ENCODE measurements around the gene MZB1. TPM values are rescaled to one million over a fixed set of nuclear protein-coding genes. Genes with fewer than 3 reads are reported as not detected.
A peak's percentile ranks its signal among the peaks of the same experiment; 100 is the strongest.

The MZB1 gene
- total RNA-seq, 1 donor from 2014 or later, result 0.24 TPM

DNA sequence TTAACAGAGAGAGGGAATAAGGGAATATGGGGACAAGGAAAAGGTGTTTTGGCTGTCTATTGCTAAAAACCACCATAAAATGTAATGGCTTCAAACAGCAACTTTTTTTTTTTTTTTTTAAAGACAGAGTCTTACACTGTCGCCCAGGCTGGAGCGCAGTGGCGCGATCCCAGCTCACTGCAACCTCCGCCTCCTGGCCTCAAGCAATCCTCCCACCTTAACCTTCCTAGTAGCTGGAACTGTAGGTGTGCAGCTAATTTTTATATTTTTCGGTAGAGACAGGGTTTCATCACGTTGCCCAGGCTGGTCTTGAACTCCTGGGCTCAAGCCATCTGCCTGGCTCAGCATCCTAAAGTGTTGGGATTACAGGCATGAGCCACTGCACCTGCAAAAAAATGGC is 18.5 kb upstream of the MZB1 start:
- Mint-ChIP-seq H3K27ac (no peak overlapping the region), H3K4me1 (ENCODE audit: low read depth) (peaks cover 7% of the 10 kb centered on the region), H3K27me3 (no peaks in the 10 kb centered on the region), H3K4me3 (ENCODE audit: low read depth) (no peak overlapping the region), H3K36me3 (ENCODE audit: insufficient read depth) (no peaks in the 10 kb centered on the region), H3K9me3 (ENCODE audit: low read depth) (no peaks in the 10 kb centered on the region)
- DNase-seq (ENCODE audit: low spot score, unreplicated experiment), result no peak
- TF ChIP-seq, protein P1, sequence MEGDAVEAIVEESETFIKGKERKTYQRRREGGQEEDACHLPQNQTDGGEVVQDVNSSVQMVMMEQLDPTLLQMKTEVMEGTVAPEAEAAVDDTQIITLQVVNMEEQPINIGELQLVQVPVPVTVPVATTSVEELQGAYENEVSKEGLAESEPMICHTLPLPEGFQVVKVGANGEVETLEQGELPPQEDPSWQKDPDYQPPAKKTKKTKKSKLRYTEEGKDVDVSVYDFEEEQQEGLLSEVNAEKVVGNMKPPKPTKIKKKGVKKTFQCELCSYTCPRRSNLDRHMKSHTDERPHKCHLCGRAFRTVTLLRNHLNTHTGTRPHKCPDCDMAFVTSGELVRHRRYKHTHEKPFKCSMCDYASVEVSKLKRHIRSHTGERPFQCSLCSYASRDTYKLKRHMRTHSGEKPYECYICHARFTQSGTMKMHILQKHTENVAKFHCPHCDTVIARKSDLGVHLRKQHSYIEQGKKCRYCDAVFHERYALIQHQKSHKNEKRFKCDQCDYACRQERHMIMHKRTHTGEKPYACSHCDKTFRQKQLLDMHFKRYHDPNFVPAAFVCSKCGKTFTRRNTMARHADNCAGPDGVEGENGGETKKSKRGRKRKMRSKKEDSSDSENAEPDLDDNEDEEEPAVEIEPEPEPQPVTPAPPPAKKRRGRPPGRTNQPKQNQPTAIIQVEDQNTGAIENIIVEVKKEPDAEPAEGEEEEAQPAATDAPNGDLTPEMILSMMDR (IDR thresholded peaks at IDR 0.05; ENCODE audit: unreplicated experiment), result no peak

DNA sequence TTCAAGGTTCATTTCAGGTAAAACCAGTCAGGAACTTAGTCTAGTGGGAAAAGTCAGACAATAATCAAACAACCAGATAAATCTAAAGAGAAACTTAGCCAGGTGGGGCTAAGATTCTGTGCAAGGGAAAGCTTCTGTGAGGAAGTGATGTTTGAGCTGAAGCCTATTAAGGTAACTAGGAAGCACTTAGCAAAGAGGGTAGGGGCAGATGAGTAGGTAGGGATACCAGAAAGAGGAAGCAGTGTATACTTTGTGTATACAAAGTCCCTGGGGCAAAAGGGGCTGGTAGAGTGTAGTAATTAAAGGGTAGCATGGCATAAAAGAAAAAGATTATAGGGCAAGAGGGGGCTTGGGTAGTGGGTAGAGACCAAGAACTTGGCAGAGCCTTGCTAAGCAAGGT is 17.8 kb upstream of the MZB1 start:
- Mint-ChIP-seq H3K9me3 (ENCODE audit: low read depth) (no peaks in the 10 kb centered on the region), H3K4me1 (ENCODE audit: low read depth) (peaks cover 13% of the 10 kb centered on the region), H3K27ac (no peak overlapping the region), H3K36me3 (ENCODE audit: insufficient read depth) (no peaks in the 10 kb centered on the region), H3K27me3 (no peaks in the 10 kb centered on the region), H3K4me3 (ENCODE audit: low read depth) (no peak overlapping the region)
- no peak for DNase-seq (ENCODE audit: low spot score, unreplicated experiment)
- TF ChIP-seq, protein P1 (IDR thresholded peaks at IDR 0.05; ENCODE audit: unreplicated experiment), result no peak

DNA sequence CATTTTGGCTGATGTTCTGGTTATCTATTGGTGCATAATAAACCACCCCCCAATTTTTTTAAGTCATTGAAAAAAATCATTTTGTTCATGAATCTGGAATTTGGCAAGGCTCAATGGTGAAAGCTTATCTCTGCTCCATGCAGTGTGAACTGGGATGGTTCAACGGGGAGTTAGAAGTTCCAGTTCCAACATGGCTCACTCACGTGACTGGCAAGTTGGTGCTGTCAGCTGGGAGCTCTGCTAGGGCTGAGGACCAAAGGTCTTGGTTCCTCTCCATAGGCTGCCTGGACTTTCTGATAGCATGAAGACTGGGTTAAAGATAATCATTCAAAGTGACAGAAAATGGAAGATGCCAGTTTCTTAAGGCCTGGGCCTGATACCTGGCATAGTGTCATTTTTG is 17.2 kb upstream of the MZB1 start:
- no peak overlapping the region for H3K4me3 Mint-ChIP-seq (ENCODE audit: low read depth)
- no peak overlapping the region for H3K27ac Mint-ChIP-seq

DNA sequence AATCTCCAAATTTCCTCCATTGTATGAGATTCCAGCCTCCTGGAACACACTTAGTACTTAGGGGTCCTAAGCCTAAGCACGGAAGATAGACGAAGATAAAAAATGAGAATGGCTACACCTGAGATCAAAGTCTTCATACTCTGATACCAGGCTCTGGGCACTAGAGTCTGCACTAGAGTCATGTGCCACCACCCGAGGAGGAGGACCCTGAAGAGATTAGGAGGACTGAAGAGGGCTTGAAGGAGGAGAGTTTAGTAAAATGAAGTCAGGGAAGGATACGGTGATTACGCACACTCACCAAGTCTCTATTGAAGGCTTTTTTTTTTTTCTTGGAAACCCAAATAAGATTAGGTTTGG is 14.7 kb upstream of the MZB1 start:
- H3K36me3 Mint-ChIP-seq (ENCODE audit: insufficient read depth), result peaks cover 2% of the 10 kb centered on the region
- peak overlapping the region; percentile 99 for H3K27ac Mint-ChIP-seq
- H3K9me3 Mint-ChIP-seq (ENCODE audit: low read depth), result no peaks in the 10 kb centered on the region
- H3K4me3 Mint-ChIP-seq (ENCODE audit: low read depth), result peak overlapping the region; percentile 98
- H3K27me3 Mint-ChIP-seq, result no peaks in the 10 kb centered on the region
- peaks cover 13% of the 10 kb centered on the region for H3K4me1 Mint-ChIP-seq (ENCODE audit: low read depth)
- TF ChIP-seq, protein P1 (IDR thresholded peaks at IDR 0.05; ENCODE audit: unreplicated experiment), result no peak
- no peak for DNase-seq (ENCODE audit: low spot score, unreplicated experiment)

More for the DNA sequence above, 17.2 kb upstream of the MZB1 start:
- Mint-ChIP-seq H3K9me3 (ENCODE audit: low read depth) (no peaks in the 10 kb centered on the region), H3K4me1 (ENCODE audit: low read depth) (peaks cover 13% of the 10 kb centered on the region), H3K27me3 (no peaks in the 10 kb centered on the region), H3K36me3 (ENCODE audit: insufficient read depth) (no peaks in the 10 kb centered on the region)
- no peak for DNase-seq (ENCODE audit: low spot score, unreplicated experiment)
- TF ChIP-seq, protein P1 (IDR thresholded peaks at IDR 0.05; ENCODE audit: unreplicated experiment), result no peak

DNA sequence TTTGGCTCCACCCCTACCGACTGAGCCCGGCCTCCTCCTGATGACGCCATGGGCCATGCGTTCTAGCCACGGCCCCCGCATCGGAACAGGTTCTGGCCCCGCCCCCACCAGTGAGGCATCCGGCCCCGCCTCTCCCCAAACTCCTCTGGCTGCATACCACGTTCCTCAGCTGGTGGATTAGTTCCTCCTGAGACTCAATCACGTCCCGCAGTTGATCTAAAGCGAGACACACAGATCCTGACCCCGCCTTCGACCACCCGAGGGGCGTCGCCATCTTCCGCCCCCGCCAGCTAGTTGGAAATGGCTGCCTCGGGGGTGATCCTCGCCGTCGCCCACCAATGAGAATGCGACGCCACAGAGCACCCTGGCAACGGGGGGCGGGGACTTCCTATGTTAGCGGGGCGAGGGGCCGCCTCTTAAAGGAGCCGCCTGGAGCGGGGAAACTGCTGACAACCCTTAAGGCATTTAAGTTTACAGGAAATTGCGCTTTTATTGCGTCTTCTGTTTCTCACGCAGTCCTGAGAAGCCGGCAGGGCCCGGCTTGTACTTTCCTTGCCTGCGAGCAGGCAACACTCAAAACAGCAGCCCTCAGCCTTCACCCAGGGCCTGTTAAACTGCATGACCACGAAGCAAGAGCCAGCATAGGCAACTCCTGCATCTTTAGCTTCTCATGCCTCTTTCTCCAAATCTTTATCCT is 14.2 kb upstream of the MZB1 start, which contains the start of gene SPATA24:
SPATA24 (minus strand) TSS at position 303 of the 697 bp plus-strand sequence; CDS start at position 274, 29 bp downstream.
- Mint-ChIP-seq H3K9me3 (ENCODE audit: low read depth) (no peaks in the 10 kb centered on the region), H3K27ac (peak within 1 kb of the TSS; percentile 99), H3K4me3 (ENCODE audit: low read depth) (peak within 1 kb of the TSS; percentile 98), H3K36me3 (ENCODE audit: insufficient read depth) (peaks cover 2% of the 10 kb centered on the region), H3K27me3 (no peaks in the 10 kb centered on the region), H3K4me1 (ENCODE audit: low read depth) (peaks cover 13% of the 10 kb centered on the region)
- peak; percentile 91 for DNase-seq (ENCODE audit: low spot score, unreplicated experiment)
- TF ChIP-seq, protein P1 (IDR thresholded peaks at IDR 0.05; ENCODE audit: unreplicated experiment), result no peak

All from progenitor cell of endocrine pancreas (in vitro differentiated cells).